ENCODE results near the gene ATP23.

The ATP23 gene

DNA sequence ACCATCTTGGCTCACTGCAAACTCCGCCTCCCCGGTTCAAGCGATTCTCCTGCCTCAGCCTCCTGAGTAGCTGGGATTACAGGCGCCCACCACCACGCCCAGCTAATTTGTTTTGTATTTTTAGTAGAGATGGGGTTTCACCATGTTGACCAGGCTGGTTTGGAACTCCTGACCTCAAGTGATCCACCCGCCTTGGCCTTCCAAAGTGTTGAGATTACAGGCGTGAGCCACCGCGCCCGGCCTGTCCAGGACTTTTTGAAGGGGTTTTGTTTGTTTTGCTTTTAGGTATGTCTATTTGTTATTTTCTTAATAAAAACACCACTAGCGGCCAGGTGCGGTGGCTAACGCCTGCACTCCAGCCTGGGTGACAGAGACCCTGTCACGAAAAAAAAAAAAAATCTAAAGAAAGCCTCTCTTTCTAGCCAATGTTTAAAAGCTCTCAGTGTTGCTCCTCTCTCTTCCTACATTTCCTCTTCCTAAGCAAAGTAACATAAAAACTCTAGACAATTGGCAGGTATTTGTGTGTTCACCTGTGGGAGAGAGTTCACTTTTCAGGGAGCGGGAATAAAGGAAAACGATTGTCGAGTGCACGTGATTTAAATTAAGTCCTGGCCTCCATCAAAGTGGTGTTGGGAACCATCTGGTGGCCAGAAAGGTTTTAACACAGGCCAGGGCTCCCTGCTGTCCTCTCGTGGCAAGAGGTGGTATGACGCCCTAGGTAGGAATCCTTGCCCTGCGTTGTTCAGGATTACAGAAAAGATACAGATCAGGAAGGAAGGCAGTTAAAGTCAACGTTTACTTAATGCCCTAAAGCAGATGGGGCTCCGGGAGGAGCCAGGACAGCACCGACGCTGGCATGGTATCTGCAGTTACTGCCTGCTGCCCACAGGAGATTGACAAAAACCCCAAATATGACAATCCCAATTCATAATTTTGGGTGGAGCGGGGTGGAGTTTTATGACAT is 36.2 kb upstream of the ATP23 start:
- Mint-ChIP-seq H3K36me3 (no peaks in the 10 kb centered on the region), H3K4me3 (no peak overlapping the region), H3K4me1 (peaks cover 7% of the 10 kb centered on the region), H3K27ac (peak overlapping the region; percentile 41), H3K9me3 (no peaks in the 10 kb centered on the region)
- ATAC-seq (peak; percentile 93), DNase-seq (ENCODE audit: low spot score in 2 of 2) (peak; percentile 79 to 92)

DNA sequence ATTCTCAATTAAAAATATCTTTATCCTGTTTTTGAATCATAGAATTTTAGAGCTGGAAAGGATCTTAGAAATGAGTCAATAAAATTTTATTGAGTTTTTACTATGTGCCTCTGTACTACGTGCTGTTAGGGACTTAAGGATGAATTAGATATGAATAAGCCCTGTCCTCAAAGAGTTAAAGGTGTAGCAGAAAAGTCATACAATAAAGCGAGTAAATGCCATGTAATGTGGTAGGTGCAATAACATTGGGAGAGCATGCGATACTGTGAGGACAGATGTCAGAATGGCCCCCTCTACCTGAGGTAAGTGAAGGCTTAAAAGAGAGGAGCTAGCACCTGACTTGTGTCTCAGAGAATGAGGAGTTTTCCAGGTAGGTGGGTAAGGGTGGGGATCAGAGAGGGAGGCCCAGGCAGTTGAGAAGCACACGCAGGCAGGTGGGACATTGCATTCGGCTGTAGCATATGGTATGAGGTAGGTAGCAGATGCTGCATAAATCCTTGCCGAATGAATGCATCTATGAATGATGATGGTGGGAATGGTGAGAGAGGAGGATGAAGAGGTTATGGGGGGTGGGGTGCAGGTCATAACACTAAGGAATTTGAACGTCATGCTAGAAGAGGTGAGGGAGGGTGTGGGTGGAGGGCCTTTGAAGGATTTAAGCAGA is 35.4 kb upstream of the ATP23 start:
- H3K9me3 Mint-ChIP-seq: no peaks in the 10 kb centered on the region
- no peak overlapping the region for H3K4me3 Mint-ChIP-seq
- no peaks in the 10 kb centered on the region for H3K36me3 Mint-ChIP-seq
- no peak for ATAC-seq
- DNase-seq (ENCODE audit: low spot score in 2 of 2): no peak
- peak overlapping the region; percentile 41 for H3K27ac Mint-ChIP-seq
- H3K4me1 Mint-ChIP-seq: peaks cover 7% of the 10 kb centered on the region

DNA sequence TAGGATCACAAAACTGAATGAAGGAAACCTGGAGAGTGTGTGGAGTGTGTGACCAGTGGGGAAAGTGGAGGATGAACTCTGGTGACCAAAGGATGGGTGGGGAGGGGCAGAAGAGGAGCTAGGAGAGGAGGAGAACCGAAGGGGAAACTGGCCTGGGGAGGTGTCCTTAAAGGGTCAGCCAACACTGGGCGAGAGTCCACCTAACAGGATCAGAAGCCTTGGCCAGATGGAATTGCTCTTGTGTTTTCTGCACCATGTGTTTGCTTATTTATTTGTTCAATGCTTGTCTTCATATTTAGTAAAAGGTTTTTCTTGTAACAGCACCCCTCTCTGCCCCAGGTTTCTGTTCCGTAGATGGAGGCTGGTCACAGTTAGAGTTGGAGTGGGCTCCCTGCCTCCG is 34.5 kb upstream of the ATP23 start:
- Mint-ChIP-seq H3K4me3 (no peak overlapping the region), H3K4me1 (peaks cover 7% of the 10 kb centered on the region), H3K27ac (no peak overlapping the region), H3K36me3 (no peaks in the 10 kb centered on the region), H3K9me3 (no peaks in the 10 kb centered on the region)
- ATAC-seq: no peak
- DNase-seq (ENCODE audit: low spot score in 2 of 2): no peak

DNA sequence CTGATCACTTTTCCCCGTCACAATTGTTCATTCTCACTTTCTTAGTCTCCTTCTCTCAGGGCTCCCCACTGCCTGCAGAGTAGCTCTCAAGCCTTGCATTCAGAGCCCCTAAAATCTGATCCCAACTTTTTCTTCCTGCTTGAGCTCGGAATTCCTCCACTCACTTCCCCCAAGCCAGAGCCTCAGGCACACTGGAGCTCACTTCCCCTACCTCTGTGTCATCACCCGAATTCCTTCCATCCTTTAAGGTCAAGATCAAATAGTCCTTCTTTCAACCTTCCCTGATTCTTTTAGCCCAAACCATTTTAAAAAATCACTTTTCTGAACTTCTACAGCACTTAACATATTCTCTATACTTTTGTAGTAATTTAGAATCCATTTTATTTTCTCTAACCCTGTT is 34.1 kb upstream of the ATP23 start:
- no peak for ATAC-seq
- no peak overlapping the region for H3K27ac Mint-ChIP-seq
- no peaks in the 10 kb centered on the region for H3K9me3 Mint-ChIP-seq

DNA sequence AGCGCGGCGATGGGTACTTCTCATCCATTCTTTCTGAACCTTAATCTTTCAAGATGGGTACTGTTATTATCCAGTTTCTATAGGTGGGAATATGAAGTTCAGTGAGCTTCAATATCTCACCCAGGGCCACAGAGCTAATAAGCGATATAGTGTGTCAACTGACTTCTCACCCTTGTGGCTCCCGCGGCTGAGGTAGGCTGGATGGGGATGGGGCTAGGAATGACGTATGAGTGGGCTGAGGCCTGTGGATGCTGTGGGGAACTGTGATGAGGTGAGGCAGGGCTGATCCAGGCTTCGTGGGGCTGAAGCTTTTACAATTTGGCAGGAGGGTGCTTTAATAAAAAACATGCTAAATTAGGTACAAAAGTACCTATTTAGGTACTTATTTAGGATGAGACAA is 32.9 kb upstream of the ATP23 start:
- no peak overlapping the region for H3K4me3 Mint-ChIP-seq
- no peaks in the 10 kb centered on the region for H3K9me3 Mint-ChIP-seq
- no peaks in the 10 kb centered on the region for H3K36me3 Mint-ChIP-seq
- ATAC-seq (no peak), DNase-seq (ENCODE audit: low spot score in 2 of 2) (no peak)
- H3K27ac Mint-ChIP-seq: no peak overlapping the region
- peaks cover 7% of the 10 kb centered on the region for H3K4me1 Mint-ChIP-seq

More for the DNA sequence above, 34.1 kb upstream of the ATP23 start:
- no peak for DNase-seq (ENCODE audit: low spot score in 2 of 2)
- Mint-ChIP-seq H3K4me3 (no peak overlapping the region), H3K36me3 (no peaks in the 10 kb centered on the region), H3K4me1 (peaks cover 7% of the 10 kb centered on the region)

DNA sequence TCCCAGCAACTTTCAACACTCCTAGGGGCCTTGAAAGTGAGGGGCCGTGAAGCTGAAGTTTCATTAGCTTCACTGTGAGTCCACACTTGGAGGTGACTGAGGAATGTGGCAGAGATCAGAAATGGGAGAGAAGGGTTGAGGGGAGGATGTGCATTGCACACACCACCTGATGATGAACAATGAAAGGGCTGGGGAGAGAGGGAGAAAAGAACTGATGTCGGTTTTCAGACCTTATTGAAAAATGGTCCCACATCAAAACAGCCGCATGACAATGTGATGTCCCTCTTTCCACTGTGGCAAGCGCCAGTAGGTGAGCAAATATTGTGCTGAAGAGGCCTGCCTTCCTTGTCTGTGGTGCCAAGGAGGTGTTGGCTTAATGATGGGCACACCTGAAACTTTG is 32.3 kb upstream of the ATP23 start:
- Mint-ChIP-seq H3K4me3 (no peak overlapping the region), H3K36me3 (no peaks in the 10 kb centered on the region), H3K9me3 (no peaks in the 10 kb centered on the region), H3K4me1 (peaks cover 7% of the 10 kb centered on the region), H3K27ac (no peak overlapping the region)
- no peak for ATAC-seq
- no peak for DNase-seq (ENCODE audit: low spot score in 2 of 2)

DNA sequence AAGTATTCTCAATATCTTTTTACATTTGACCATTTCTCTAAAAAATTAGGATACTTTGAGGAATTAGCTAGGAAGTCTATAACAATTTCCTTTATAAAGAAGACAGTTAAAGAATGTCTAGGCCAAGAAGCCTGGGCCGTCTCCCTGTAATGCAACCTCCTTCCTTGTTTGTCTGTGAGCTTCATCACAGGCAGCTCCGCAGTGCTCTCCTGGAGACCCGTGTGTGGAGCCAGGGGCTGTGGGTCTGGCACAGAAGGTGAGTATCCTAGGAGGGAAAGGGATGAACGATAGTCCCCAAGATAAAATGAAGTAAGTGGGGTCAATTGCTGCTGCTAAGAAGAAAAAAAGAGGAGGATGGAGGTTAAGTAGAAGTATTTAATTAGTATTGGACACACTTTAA is 31.8 kb upstream of the ATP23 start:
- Mint-ChIP-seq H3K27ac (no peak overlapping the region), H3K4me1 (peaks cover 7% of the 10 kb centered on the region), H3K4me3 (no peak overlapping the region), H3K9me3 (no peaks in the 10 kb centered on the region), H3K36me3 (no peaks in the 10 kb centered on the region)
- ATAC-seq: no peak
- DNase-seq (ENCODE audit: low spot score in 2 of 2): no peak

DNA sequence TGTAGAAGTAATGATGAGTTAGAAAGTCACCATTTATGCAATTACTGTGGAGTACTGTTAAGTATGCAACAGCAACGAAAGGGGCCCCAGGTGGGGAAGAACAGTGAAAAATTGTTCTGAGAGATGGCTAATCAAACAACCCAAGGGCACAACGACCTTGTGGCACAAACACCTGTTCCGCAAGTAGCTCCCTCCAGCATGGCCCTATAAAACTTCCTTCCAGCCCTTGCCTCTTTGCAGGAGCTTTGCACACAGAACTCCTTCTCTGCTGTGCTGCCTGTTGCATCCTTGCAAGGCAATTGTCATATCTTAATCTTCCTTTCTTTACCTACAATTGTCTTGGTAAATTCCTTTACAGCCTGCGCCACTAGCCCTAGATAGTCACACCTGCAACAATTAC is 23.2 kb upstream of the ATP23 start:
- Mint-ChIP-seq H3K4me3 (no peak overlapping the region), H3K4me1 (no peaks in the 10 kb centered on the region), H3K9me3 (no peaks in the 10 kb centered on the region), H3K27ac (no peak overlapping the region), H3K36me3 (no peaks in the 10 kb centered on the region)
- DNase-seq (ENCODE audit: low spot score in 2 of 2) (no peak), ATAC-seq (no peak)

DNA sequence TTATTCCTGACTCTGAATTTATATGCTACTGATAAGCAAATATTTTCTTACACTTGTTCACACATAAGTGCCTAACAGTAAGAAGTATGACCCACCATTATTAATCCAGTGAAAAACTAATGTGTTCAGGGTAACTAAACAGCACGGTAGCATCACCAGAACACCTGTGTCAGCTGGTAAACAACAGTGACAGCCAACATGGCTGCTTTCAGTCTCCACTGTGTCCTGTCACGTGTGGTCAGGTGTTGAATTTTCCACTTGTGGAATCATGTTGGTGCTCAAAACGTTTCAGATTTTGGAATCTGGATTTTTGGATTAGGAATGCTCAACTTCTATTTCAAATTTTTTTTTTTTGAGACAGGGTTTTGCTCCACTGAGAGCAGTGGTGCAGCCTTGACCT is 14.3 kb upstream of the ATP23 start:
- Mint-ChIP-seq H3K36me3 (no peaks in the 10 kb centered on the region), H3K4me1 (no peaks in the 10 kb centered on the region), H3K4me3 (no peak overlapping the region), H3K9me3 (no peaks in the 10 kb centered on the region), H3K27ac (no peak overlapping the region)
- DNase-seq (ENCODE audit: low spot score in 2 of 2) (no peak), ATAC-seq (no peak)

DNA sequence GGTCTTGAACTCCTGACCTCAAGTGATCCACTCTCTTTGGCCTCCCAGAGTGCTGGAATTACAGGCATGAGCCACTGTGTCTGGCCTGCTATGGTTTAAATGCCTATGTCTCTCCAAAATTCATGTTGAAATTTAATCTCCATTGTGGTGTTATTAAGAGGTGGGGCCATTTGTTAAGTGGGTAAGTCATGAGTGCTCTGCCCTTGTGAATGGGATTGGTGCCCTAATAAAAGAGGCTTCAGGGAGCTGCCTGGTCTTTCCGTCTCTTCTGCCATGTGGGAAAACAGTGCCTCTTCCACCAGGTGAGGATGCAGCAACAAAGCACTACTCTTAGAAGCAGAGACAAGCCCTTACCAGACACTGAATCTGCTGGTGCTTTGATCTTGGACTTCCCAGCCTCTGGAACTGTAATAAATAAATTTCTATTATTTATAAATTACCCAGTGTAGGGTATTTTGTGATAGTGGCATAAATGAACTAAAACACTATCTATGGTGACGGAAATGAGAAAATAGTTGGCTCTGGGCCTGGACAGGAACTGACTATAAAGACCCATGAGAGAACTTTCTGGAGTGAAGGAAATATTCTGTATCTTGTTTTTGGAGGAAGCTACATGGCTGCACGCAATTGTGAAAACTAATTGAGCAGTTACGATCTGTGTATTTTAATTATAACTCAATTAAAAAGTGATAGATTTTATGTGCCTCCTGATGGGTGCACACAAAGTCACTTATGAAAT is 12.1 kb upstream of the ATP23 start:
- no peak overlapping the region for H3K4me3 Mint-ChIP-seq
- DNase-seq (ENCODE audit: low spot score in 2 of 2) (no peak), ATAC-seq (no peak)
- no peaks in the 10 kb centered on the region for H3K36me3 Mint-ChIP-seq
- H3K27ac Mint-ChIP-seq: no peak overlapping the region
- no peaks in the 10 kb centered on the region for H3K4me1 Mint-ChIP-seq
- no peaks in the 10 kb centered on the region for H3K9me3 Mint-ChIP-seq

DNA sequence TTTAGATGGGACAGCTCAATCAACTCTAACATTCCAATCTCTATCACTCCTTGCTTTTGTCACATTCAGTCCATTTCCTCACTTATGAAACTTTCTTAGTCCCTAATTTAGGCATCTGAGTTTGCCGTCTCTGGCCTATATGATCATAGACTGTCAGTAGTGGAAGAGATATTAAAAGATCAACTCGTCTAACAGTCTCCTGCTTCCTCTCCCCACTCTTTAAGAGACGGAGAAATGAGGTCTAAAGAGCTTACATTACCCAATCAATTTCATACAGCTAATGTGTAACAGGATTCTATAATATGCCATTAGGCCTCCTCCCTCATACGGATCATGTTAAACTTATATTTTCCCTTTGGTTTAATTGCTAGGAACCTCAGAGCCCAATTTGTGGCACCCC is 6.5 kb upstream of the ATP23 start:
- no peaks in the 10 kb centered on the region for H3K9me3 Mint-ChIP-seq
- ATAC-seq (no peak), DNase-seq (ENCODE audit: low spot score in 2 of 2) (no peak)
- peaks cover 10% of the 10 kb centered on the region for H3K36me3 Mint-ChIP-seq
- peak overlapping the region; percentile 87 for H3K4me3 Mint-ChIP-seq
- H3K27ac Mint-ChIP-seq: peak overlapping the region; percentile 99
- peaks cover 21% of the 10 kb centered on the region for H3K4me1 Mint-ChIP-seq

DNA sequence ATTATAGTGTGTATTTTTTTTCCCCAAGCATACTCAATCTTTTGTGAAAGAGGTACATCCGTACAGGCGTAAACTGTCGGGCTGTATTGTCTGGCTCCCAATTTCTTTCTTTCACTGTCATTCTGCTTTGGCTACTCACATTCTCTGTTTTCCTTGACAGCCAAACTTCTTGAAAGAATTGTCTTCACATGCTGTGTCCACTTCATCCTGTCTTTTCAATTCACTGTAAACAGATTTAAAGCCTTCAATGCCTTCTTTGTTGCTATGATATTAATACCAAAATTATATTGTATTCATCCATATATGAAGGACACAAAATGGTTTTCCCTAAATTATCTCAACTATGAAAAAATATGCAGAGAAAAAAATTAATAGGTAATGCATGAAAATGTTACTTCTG is 6.0 kb upstream of the ATP23 start:
- DNase-seq (ENCODE audit: low spot score in 2 of 2) (no peak), ATAC-seq (no peak)
- peaks cover 10% of the 10 kb centered on the region for H3K36me3 Mint-ChIP-seq
- peak overlapping the region; percentile 99 for H3K27ac Mint-ChIP-seq
- H3K4me1 Mint-ChIP-seq: peaks cover 23% of the 10 kb centered on the region
- H3K9me3 Mint-ChIP-seq: no peaks in the 10 kb centered on the region
- H3K4me3 Mint-ChIP-seq: peak overlapping the region; percentile 87

DNA sequence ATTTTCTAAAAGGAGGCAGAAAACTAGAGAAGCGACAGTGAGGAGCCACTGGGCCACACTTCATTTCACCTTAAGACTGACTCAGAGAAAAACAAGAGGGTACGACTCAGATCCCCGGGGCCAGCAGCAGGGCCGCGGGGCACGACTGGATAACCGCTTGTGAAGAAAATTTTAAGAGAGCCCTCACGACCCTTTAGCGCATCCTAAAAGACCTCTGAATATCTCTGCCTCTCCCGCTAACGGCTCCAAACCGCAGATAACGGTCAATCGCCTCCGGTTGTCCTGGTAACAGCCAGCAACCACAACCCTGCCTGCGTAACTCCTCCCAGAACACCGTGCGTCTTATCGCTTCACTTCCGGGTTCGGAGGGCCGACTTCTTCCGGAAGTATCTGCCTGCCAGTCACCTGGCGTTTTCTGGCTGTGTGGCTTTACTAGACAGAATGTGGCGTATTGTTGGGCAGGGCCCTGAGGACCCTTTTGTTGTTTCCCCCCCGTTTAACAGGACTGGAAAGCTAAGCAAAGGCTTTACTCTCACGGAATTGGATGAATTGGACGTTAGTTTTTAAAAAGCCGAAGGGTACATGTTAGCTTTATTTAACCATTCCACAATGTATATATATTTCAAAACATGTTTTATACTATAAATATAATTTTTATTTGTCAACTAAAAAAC is 5.4 kb upstream of the ATP23 start:
- H3K9me3 Mint-ChIP-seq: no peaks in the 10 kb centered on the region
- DNase-seq (ENCODE audit: low spot score in 2 of 2): peak; percentile 74 to 94
- peaks cover 29% of the 10 kb centered on the region for H3K4me1 Mint-ChIP-seq
- peak overlapping the region; percentile 87 for H3K4me3 Mint-ChIP-seq
- H3K36me3 Mint-ChIP-seq: peaks cover 10% of the 10 kb centered on the region
- peak overlapping the region; percentile 99 for H3K27ac Mint-ChIP-seq
- peak; percentile 97 for ATAC-seq

DNA sequence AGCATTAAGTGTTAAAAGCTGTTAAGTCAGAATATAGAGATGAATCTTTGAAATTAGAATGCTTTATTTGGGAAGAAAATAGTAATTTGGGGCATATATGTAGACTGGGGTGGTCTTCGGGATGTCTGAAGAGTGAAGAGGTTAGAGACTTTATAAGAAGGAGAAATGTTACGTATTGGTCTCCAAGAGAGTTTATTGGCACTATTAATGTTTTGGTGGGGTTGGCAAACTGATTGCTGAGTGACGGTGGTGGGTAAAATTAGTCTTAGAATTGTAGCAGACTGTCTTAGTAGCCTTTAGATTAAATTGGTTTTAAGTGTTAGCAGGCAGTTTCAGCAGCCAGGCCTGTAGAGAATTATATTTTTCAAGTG is 4.9 kb upstream of the ATP23 start:
- Mint-ChIP-seq H3K27ac (peak overlapping the region; percentile 99), H3K4me3 (peak overlapping the region; percentile 87), H3K9me3 (no peaks in the 10 kb centered on the region), H3K36me3 (peaks cover 10% of the 10 kb centered on the region), H3K4me1 (peaks cover 31% of the 10 kb centered on the region)
- DNase-seq (ENCODE audit: low spot score in 2 of 2) (no peak), ATAC-seq (no peak)

DNA sequence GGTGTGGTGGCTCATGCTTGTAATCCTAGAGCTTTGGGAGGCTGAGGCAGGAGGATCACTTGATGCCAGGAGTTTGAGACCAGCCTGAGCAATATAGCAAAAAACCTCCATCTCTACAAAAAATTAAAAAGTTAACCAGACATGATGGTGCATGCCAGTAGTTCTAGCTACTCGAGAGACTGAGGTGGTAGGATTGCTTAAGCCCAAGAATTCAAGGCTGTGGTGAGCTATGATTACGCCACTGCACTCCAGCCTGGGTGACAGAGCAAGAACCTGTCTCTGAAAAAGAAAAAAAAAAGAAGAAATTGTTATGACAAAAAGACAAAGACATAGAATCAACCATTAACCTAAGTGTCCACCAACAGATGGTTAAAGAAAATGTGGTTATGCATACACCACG is 2.1 kb upstream of the ATP23 start:
- ATAC-seq (no peak), DNase-seq (ENCODE audit: low spot score in 2 of 2) (no peak)
- H3K36me3 Mint-ChIP-seq: peaks cover 10% of the 10 kb centered on the region
- H3K4me3 Mint-ChIP-seq: no peak overlapping the region
- H3K27ac Mint-ChIP-seq: no peak overlapping the region
- H3K4me1 Mint-ChIP-seq: peaks cover 50% of the 10 kb centered on the region
- no peaks in the 10 kb centered on the region for H3K9me3 Mint-ChIP-seq
